Epithelial cell of esophagus (primary cell): ENCODE measurements around the gene LRFN4.

ENCODE experiments used
- DNase-seq: peaks from one replicate; pipeline ENCODE4 v3.0.0; 2010; ENCODE audit warnings: low read depth
- H3K4me3 ChIP-seq: 2 replicates; pipeline ENCODE4 v1.5.1; 2011; ENCODE audit warnings: mild to moderate bottlenecking, low read length, control low read depth
- TF ChIP-seq, protein P1 (sequence below): IDR thresholded peaks from 2 replicates; pipeline ENCODE4 v1.5.1; 2011; ENCODE audit warnings: low read depth, mild to moderate bottlenecking, low read length, control low read depth, inconsistent platforms; ENCODE audit not compliant: insufficient read depth; ENCODE audit errors: missing control alignments

Gene LRFN4

DNA sequence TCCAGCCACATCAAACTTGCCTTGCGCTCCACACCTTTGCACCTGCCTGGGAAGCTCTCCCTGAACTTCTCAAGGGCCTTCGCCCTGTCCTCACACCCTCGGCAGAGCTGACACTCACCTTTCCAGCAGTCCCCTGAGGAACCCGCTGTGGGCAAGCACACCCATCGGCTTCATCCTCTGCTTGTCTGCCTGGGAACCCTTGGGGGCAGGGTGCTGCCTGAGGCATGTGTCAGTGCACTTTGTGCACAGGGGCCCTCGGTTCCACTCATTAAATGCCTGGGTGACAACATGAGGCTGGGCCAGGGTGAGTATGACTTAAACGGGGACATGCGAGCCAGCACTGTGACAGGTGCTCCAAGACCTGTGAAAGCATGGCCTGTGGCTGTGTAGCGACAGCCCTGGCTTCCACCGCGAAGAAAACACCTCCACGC is 2.6 kb upstream of the LRFN4 start:
- no peak for DNase-seq
- TF ChIP-seq, protein P1, sequence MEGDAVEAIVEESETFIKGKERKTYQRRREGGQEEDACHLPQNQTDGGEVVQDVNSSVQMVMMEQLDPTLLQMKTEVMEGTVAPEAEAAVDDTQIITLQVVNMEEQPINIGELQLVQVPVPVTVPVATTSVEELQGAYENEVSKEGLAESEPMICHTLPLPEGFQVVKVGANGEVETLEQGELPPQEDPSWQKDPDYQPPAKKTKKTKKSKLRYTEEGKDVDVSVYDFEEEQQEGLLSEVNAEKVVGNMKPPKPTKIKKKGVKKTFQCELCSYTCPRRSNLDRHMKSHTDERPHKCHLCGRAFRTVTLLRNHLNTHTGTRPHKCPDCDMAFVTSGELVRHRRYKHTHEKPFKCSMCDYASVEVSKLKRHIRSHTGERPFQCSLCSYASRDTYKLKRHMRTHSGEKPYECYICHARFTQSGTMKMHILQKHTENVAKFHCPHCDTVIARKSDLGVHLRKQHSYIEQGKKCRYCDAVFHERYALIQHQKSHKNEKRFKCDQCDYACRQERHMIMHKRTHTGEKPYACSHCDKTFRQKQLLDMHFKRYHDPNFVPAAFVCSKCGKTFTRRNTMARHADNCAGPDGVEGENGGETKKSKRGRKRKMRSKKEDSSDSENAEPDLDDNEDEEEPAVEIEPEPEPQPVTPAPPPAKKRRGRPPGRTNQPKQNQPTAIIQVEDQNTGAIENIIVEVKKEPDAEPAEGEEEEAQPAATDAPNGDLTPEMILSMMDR, result no peak
- no peak overlapping the region for H3K4me3 ChIP-seq

DNA sequence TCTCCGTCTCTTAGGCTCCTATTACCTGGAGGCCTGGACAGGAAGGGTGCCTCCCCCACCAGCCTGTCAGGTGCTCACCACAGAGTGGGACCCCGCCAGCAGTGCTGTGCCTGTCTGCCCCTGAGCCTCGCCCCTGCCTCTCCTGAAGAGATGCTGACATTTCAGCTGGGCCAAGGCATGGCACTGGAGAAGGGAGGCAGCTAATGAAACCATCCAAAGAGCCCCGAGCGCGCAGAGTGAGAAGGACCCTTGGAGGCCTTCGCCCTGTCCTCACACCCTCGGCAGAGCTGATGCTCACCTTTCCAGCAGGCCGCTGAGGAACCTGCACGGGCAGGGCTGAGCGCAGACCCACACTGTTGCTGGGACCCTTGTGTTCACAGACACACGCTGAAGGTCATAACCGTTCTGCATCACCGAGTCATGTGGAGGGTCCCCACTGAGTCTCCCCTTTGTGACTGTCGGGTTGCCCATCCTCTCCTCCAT is 2.1 kb upstream of the LRFN4 start:
- H3K4me3 ChIP-seq, result no peak overlapping the region
- no peak for DNase-seq
- TF ChIP-seq, protein P1, result no peak

DNA sequence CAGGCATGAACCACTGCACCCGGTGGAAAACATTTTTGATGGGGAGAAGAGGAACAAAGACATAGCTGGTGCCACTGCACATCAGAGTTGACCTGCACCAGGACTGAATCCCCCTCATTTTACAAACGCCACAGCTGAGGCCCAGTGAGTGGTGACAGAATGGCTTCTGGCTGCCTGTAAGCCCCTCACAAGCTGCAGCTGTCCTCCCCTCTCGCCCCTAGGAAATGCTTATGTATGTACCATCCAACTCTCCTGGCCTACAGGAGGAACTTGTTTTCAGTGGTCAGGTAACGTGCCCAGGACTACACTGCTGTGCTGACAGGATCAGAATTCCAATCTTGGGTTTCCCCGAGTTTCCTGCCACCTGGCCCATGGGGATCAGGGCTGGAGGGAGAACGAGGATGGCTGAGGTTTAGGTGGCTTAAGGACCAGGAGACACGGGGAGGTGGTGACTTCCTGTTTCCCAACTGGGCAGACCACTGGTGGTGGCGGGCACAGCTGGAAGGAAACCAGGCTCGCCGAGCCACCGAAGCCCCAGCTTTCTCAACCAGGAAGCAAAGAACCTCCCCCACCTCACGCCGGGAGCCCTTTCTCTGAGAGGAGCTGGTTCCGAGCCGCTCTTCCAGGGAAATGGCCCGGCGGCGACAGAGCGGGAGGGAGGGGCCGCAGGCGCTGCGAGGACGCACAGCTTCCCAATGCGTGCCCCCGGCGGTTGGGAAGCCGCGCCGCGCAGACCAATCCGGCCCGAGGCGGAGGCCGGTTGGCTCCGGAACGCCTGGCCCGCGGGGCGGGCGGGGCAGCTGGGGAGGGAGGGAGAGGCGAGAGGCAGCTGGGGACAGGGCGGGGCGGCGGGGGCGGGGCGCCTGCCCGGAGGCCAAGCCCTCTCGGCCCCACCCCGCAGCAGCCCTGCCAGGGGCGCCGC is 1.0 kb upstream of the LRFN4 start:
- TF ChIP-seq, protein P1, result no peak
- peak; percentile 66 for DNase-seq
- peak overlapping the region; percentile 59 for H3K4me3 ChIP-seq

DNA sequence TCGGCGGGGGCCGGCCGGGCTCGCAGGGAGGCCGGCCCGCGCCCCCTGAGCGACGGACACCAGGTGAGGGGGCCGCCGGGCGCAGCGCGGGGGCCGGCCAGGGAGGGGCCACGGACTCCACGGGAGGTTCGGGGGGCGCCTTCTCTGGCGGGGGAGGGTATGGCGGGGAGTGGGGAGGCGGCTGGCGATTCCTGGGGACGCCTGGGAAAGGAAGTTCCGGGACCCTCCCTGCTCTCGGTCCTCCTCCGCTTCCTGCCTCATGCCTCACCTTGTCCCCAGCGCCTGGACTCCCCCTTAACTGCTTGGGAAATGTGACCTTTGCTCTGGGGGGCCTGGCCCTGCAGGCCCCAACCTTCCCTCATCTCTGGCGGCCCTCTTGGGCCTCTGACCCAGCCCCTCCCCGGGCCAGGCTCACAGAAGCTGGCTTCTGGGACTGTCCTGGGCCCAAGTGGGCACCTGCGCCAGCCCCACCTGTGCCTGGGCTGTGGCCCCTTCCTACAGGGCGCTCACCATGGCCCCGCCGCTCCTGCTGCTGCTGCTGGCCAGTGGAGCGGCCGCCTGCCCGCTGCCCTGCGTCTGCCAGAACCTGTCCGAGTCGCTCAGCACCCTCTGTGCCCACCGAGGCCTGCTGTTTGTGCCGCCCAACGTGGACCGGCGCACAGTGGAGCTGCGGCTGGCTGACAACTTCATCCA is 516 bp downstream of the LRFN4 start:
- TF ChIP-seq, protein P1, result no peak
- H3K4me3 ChIP-seq, result peak overlapping the region; percentile 57
- peak; percentile 30 for DNase-seq

DNA sequence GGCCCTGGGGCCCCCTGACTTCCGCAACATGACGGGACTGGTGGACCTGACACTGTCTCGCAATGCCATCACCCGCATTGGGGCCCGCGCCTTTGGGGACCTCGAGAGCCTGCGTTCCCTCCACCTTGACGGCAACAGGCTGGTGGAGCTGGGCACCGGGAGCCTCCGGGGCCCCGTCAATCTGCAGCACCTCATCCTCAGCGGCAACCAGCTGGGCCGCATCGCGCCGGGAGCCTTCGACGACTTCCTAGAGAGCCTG is 992 bp downstream of the LRFN4 start:
- TF ChIP-seq, protein P1, result no peak
- DNase-seq, result peak; percentile 22
- peak overlapping the region; percentile 57 for H3K4me3 ChIP-seq

DNA sequence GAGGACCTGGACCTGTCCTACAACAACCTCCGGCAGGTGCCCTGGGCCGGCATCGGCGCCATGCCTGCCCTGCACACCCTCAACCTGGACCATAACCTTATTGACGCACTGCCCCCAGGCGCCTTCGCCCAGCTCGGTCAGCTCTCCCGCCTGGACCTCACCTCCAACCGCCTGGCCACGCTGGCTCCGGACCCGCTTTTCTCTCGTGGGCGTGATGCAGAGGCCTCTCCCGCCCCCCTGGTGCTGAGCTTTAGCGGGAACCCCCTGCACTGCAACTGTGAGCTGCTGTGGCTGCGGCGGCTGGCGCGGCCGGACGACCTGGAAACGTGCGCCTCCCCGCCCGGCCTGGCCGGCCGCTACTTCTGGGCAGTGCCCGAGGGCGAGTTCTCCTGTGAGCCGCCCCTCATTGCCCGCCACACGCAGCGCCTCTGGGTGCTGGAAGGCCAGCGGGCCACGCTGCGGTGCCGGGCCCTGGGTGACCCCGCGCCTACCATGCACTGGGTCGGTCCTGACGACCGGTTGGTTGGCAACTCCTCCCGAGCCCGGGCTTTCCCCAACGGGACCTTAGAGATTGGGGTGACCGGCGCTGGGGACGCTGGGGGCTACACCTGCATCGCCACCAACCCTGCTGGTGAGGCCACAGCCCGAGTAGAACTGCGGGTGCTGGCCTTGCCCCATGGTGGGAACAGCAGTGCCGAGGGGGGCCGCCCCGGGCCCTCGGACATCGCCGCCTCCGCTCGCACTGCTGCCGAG is 1.5 kb downstream of the LRFN4 start:
- no peak overlapping the region for H3K4me3 ChIP-seq

More for the DNA sequence above, 1.5 kb downstream of the LRFN4 start:
- no peak for DNase-seq
- TF ChIP-seq, protein P1, result no peak
